ENCODE data around the gene RBM44.
A peak's percentile ranks its signal among the peaks of the same experiment; 100 is the strongest.

RBM44 gene

DNA sequence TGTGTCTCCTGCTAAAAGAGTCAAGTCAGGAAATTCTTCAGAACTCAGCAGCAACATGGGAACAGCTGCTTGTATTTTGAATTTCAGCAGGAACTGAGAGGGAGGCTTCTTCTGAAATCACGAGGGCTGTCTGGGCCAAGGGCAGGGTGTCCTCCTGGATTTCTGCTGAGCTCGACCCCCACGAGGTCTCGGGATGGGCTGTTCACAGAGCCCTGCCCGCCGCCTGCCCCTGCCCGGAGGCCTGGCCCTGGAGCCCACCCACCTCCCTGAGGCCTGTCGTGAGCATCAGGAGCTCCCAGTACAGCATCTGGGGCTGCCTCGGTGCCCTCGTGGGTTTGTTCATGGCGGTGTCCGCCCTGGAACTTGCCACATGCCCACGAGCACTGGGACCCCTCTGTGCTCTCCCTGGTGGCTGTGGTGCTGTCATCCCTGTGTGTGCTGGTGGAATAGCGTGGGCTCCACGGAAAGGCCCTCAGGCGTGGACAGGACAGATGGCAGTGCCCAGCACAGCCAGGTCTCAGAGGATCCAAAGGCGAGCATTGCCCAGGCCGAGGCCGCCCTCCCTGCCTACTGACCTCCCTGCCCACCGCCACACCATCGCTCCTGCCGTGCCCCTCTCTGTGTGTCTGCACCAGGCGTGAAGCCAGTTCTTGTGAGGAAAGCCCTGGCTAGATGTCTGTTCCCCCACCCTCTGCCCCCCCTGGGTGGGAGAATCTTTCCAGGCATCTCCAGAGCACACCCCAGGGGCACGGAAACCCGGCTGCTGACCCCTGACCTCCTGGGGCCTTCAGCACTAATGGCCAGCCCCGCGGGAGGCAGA lies 86.7 kb downstream of the RBM44 start:
- H3K27me3 Mint-ChIP-seq (ENCODE audit: low read depth, poor library complexity) = peaks cover 2% of the 10 kb centered on the region
- TF ChIP-seq, protein P1, sequence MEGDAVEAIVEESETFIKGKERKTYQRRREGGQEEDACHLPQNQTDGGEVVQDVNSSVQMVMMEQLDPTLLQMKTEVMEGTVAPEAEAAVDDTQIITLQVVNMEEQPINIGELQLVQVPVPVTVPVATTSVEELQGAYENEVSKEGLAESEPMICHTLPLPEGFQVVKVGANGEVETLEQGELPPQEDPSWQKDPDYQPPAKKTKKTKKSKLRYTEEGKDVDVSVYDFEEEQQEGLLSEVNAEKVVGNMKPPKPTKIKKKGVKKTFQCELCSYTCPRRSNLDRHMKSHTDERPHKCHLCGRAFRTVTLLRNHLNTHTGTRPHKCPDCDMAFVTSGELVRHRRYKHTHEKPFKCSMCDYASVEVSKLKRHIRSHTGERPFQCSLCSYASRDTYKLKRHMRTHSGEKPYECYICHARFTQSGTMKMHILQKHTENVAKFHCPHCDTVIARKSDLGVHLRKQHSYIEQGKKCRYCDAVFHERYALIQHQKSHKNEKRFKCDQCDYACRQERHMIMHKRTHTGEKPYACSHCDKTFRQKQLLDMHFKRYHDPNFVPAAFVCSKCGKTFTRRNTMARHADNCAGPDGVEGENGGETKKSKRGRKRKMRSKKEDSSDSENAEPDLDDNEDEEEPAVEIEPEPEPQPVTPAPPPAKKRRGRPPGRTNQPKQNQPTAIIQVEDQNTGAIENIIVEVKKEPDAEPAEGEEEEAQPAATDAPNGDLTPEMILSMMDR (IDR thresholded peaks at IDR 0.05) = no peak
- no peak overlapping the region for H3K27ac Mint-ChIP-seq
- no peak overlapping the region for H3K4me3 Mint-ChIP-seq
- H3K9me3 Mint-ChIP-seq = no peaks in the 10 kb centered on the region
- peak; percentile 36 for DNase-seq
- H3K4me1 Mint-ChIP-seq = peaks cover 37% of the 10 kb centered on the region
- H3K36me3 Mint-ChIP-seq (ENCODE audit: low read depth) = no peaks in the 10 kb centered on the region

DNA sequence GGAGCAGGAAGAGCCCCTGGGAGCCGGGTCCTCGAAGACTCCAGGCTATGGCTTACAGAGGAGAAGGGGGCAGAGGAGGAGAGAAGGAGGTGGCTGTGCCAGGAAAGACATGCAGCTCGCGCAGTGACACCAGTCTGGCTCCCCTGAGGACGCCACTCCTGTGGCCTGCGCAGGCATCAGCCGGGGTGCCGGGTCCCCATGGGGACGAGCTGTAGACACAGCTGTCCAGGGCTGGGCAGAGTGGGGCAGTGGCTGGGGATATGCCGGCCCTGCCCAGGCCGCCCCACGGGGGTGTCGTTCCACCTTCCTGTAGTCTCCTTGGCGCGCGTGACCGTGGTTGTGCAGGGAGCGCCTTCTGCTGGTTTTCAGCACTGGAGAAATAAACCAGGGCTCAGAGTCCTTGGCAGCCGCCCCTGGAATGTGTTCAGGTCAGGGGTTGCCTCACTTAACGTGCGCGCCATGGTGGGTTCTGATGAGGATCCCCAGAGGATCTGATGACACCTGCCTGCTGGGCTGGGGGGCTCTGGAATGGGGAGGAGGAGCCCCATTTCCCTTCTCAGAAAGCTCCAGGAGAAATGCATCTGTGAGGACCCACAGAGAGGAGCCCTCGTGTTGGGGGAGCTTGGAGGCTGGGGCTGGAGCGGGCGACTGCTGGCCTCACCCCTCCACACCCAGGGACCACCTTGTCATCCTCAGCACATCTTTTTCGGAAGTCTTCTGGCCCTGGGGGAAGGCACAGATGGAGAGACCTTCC lies 87.5 kb downstream of the RBM44 start:
- Mint-ChIP-seq H3K36me3 (ENCODE audit: low read depth) (no peaks in the 10 kb centered on the region), H3K4me1 (peaks cover 37% of the 10 kb centered on the region), H3K4me3 (no peak overlapping the region), H3K9me3 (no peaks in the 10 kb centered on the region), H3K27ac (no peak overlapping the region), H3K27me3 (ENCODE audit: low read depth, poor library complexity) (peaks cover 2% of the 10 kb centered on the region)
- TF ChIP-seq, protein P1 (IDR thresholded peaks at IDR 0.05) = no peak
- DNase-seq = no peak

DNA sequence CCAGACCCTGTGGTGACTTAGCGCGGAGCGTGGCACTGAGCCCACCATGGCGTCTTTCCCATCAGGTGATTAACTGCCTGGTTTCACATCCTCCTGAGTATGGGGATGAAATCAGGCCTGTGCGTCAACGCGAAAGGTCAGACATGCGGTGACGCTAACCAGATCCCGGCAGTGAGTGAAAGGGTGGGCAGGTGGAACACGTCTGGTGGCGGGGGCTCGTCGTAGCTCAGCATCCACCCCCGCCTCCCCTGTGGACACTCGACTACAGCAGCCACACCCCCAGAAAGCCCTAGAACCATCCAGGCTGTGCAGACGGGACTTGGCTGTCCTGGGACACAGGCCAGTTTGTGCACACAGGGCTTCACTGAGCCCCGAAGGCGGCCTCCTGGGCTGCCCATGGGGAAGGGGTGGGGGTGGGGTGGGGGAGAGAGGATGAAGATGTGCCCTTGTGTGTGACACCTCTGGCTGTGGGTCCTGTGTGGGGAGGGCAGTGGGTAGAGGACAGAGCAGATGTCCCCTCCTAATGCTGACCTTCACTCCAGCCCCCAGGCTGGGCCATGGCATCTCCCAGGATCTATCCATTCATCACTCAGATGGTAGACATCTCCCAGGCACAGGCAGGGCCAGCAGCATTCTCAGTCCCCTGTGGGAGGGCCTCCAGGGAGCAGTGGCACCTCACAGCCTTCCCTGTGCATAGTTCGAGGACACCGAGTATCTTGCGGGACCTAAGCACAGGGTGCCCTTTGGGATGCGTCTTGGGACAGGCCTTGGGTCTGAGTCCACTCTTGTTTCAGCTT lies 88.3 kb downstream of the RBM44 start:
- peaks cover 3% of the 10 kb centered on the region for H3K27me3 Mint-ChIP-seq (ENCODE audit: low read depth, poor library complexity)

DNA sequence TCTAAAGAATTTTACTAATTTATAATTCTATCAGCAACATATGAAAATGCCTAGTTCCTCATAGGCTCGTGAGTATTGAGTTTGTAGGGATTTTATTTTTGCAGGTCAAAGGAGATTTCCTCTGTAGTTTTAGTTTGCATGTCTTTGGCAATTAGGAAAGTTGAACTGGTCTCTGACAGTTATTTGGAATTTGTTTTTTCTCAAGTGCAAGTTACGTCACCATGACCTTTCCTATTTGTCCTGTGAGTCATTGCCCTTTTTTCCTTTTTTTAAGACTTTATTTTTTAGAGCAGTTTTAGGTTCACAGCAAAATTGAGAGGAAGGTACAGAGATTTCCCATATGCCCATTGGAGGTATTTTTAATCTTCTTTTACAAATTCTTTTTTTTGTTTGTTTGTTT lies 89.8 kb downstream of the RBM44 start:
- H3K27ac Mint-ChIP-seq = no peak overlapping the region
- H3K4me1 Mint-ChIP-seq = peaks cover 42% of the 10 kb centered on the region
- H3K36me3 Mint-ChIP-seq (ENCODE audit: low read depth) = no peaks in the 10 kb centered on the region
- H3K27me3 Mint-ChIP-seq (ENCODE audit: low read depth, poor library complexity) = peaks cover 7% of the 10 kb centered on the region
- H3K4me3 Mint-ChIP-seq = no peak overlapping the region
- H3K9me3 Mint-ChIP-seq = no peaks in the 10 kb centered on the region
- no peak for DNase-seq
- TF ChIP-seq, protein P1 (IDR thresholded peaks at IDR 0.05) = no peak

More for the DNA sequence above, 88.3 kb downstream of the RBM44 start:
- Mint-ChIP-seq H3K36me3 (ENCODE audit: low read depth) (no peaks in the 10 kb centered on the region), H3K4me3 (no peak overlapping the region), H3K27ac (no peak overlapping the region), H3K4me1 (peaks cover 37% of the 10 kb centered on the region), H3K9me3 (no peaks in the 10 kb centered on the region)
- DNase-seq = no peak
- TF ChIP-seq, protein P1 (IDR thresholded peaks at IDR 0.05) = no peak

DNA sequence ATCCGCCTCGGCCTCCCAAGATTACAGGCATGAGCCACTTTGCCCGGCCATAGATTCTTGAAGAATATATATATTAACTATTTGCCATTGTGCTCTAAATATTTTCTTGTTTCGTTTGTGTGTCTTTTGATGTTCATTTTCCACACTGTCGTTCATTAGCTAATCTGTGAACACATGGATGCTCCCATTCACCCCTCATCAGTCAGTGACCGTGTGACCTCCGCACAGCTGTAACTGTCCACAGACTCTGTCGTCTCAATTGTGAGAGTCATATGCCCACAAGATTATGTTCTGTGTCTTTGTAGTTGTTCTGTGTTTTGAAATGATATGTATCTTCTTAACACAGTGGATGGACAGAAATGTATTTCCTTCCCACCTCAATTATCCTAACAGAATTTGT lies 90.4 kb downstream of the RBM44 start:
- peaks cover 7% of the 10 kb centered on the region for H3K27me3 Mint-ChIP-seq (ENCODE audit: low read depth, poor library complexity)
- no peaks in the 10 kb centered on the region for H3K9me3 Mint-ChIP-seq
- TF ChIP-seq, protein P1 (IDR thresholded peaks at IDR 0.05) = no peak
- H3K4me1 Mint-ChIP-seq = peaks cover 40% of the 10 kb centered on the region
- no peak overlapping the region for H3K27ac Mint-ChIP-seq
- no peak for DNase-seq
- no peaks in the 10 kb centered on the region for H3K36me3 Mint-ChIP-seq (ENCODE audit: low read depth)
- H3K4me3 Mint-ChIP-seq = no peak overlapping the region

All from nephron progenitor cell (in vitro differentiated cells).